Activated T-helper 1 cell treated with Interleukin-2 at 50 U/mL for 16 hours (primary cell): ENCODE measurements around the gene PLAC8.
"Not testable (repeated sequence)": the region's sequence is repeated elsewhere in the genome, so short reads cannot be mapped to it uniquely, and the experiment has no call there.

Experiments
- DNase-seq: peaks from one replicate; pipeline ENCODE4 v3.0.0-alpha.2; 2020; ENCODE audit warnings: low read depth

PLAC8 gene

DNA sequence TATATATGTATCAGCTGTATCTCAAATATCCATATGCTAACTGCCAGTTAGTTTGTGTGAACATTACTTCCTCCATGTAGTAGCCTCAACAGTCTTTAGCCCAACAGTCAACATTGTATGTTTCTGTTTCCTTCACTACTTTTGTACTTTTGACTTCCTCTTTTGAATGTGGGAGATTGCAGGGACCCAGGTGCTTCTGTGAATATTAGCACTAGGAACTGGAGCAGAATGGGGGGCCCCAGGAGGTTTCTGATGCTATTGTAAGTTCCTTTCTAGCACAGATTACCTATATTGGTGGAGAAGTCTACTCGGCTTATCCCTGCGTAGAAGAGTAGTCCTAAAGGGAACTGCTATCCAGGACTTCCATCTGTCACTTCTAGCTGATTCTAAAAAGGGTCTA, 2.3 kb downstream of the PLAC8 start:
- no peak for DNase-seq

DNA sequence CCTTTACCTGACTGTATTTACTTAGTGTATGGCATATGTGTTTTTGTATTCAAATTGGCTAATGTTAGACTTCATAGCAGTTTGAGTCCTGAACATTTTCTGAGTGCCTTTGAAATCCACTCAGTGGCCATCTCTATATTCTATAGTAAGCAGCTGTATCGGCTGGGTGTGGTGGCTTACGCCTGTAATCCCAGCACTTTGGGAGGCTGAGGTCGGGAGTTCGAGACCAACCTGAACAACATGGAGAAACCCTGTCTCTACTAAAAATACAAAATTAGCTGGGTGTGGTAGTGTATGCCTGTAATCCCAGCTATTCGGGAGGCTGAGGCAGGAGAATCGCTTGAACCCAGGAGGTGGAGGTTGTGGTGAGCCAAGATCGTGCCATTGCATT, 2.8 kb downstream of the PLAC8 start:
- DNase-seq: not testable (repeated sequence)

DNA sequence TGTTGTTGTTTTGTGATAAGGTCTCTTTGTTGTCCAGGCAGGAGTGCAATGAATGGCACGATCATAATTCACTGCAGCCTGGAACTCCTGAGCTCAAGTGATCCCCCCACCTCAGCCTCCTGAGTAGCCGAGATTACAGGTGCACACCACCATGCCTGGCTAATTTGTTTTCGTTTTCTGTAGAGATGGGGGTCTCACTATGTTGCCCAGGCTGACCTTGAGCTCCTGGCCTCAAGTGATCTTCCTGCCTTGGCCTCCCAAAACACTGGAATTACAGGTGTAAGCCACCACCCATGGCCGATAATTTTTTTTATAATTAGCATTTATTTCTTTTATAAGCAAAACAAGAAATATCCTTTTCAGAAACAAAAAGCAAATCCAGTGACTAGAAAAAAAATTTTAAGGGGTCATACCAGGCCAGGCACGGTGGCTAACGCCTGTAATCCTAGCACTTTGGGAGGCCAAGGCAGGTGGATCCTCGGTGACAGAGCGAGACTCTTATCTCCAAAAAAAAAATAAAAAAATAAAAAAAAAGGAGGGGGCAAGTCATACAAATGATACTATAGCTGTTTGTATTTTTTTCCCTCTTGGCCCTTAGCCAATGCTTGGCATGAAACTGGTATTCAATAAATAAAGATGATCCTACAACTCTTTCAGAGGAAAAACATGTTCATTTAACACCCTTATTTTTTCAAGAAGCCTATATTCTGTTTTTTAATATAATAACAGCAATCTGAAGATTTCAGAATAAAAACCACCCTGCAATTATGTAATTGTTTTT, 3.4 kb downstream of the PLAC8 start:
- DNase-seq: no peak

DNA sequence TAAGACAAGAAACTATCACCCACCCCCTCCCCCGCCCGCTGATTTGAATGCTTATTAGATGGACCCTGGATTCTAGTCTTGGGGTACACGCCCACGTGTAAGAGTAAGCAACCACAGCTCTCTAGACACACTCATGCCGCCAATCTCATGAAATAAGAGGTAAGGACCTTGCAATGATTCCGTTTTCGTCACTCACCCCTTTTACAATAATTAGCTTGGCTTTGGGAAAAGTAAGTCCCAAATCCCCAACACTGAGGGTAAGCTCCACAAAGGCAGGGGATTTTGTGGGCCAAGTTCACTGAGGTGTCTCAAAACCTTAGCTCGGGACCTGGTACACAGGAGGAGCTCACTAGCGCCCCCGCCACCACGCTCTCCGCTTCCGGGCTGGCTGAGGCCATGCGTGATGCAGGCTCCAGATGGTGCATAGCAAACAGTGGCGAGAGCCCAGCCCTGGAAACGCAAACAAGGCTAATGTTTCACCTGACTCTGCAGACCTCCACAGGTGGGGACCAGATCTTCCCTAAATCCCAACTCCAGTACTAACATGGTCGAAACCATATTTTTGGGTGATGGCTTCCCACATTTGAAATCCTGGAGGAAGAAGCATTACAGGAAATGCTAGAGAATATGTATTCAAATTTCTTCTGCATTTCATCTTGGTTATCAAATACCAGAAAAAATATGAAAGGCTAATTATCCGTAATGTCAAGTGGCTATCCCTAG, 4.1 kb downstream of the PLAC8 start:
- DNase-seq: peak; percentile 82

DNA sequence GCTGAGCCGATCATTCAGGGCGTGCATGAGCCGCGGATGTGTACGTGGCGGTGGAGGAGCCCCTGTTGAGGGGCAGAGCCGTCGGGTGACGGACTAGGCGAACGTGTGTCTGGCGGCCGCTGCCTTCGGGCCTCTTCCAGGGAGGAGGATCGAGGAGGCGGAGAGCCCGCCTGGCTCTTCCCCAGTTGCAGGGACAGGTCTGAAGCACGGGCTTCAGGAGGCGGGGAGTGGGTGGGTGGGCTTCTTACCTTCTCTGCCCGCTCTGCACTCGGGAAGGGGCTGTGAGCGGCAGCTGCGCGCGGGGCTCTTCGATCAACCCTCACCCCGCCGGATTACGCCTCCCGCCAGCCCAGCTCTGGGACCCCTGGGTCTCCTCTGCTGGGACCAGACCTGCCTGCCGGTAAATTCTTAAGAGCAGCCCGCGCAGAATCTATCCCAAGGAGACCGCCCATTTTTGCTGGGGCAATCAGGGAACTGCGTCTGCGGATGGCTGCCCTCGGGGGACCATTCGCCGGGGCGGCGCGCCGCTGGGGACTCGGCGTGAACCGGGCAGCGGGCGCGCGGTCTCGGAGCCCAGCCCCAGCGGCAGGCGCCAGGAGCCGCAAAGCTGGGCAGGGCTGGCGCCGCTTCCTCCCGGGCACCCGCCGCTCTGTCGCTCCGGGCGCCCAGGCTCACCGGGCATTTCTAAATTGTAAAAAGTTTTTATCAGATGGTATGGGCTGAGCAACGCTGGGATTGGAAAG, 4.9 kb downstream of the PLAC8 start:
- DNase-seq: no peak

DNA sequence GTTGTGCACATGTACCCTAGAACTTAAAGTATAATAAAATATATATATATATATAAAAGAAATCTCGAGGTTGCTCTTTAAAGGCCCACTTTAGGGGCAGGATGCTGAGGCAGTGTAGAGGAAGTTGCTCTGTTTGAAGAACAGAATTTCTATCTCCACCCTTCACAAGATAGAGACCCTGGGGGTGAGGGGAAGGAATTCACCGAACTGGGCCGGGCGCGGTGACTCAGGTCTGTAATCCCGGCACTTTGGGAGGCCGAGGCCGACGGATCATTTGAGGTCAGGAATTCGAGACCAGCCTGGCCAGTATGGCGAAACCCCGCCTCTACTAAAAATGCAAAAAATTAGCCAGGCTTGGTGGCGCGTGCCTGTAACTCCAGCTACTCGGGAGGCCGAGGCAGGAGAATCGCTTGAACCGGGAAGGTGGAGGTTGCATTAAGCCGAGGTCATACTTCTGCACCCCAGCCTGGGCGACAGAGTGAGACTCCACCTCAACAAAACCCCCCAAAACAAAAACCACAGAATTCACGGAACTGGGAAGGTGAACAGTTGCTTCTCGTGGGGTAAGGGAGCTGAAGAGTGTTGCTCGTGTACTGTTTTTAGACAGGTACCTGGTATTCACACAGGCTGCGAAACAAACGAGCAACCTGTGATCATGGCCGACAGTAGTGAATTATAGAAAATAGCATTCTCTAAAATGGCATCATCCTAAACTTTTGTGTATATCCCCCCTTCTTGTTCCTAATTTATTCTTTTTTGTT, 6.2 kb downstream of the PLAC8 start:
- DNase-seq: no peak

DNA sequence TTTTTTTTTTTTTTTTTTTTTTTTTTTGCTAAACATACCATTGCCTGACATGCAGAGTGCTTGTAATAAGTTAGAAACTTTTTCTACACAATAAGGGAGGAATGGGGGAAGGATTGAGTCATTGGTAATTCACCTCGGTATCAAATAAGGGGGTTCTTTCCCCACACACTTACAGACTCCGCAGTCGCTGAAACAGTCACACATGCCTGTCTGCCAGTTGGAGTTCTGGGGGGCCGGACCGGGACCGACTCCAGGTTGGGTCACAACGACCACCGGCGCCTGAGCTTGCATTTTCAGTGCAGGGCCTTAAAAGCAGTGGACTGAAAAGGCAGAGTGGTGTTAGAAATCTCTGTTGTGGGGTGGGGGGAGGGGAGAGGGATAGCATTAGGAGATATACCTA, 6.9 kb downstream of the PLAC8 start:
- no peak for DNase-seq

DNA sequence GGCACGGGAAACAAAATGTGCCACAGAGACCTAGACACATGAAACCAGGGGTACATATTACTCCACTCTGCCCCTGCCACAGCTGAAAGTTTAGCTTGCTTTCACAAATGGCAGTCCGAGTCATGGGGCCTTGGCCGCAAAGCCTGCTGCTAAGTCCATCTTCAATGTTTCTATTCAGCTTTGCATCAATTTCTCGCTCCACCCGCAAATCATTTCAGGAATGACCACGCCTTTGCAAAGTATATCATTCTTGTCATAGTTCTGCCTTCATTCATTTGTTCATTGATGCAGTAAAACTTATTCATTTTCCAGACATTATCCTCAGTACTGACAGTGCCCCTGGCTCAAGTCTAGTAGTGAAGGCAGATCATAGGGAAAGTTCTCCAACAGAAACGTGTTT, 9.5 kb downstream of the PLAC8 start:
- no peak for DNase-seq

DNA sequence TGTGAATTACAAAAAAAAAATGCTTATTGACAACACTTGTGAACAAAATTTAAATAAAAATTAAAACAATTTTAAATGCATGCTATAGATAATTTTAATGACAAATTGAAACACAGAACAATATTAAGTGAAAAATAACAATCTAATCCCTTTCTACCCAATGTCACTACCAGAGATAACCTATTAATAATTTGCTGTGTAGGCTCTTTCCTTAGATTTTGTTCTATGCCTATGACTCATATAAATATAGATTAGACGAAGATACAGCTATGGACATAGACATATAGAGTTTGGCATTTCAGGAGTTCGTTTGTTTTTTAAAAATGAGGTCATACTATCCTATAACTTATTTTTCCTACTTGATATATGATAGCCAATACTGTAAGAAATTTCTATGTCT, 18.1 kb downstream of the PLAC8 start:
- DNase-seq: no peak

DNA sequence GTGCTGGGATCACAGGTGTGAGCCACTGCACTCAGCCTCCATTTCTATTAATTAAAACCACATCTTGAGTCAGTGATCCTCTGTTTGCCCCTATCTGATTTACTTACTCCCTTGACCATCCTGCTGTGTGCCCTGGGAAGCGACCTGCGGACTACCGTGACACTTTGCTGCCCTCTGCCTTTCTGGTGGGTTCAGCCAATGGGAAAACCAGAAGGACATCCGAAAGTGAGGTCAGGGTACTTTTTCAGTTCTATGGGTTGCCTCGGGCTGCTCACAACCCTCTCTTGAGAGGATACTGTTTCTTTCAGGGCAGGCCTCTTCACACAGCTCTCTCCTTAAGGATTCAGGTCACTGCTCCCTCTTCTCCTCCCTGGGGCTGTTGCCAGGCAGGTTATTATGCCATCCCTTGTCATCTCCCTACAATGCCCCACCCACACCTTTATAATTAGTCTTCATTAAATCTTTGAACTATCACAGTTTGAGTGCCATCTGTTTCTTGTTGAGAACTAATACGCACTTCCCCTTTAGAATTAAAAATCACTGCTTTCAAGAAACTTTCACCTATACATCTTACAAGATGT, 21.4 kb downstream of the PLAC8 start:
- DNase-seq: no peak

DNA sequence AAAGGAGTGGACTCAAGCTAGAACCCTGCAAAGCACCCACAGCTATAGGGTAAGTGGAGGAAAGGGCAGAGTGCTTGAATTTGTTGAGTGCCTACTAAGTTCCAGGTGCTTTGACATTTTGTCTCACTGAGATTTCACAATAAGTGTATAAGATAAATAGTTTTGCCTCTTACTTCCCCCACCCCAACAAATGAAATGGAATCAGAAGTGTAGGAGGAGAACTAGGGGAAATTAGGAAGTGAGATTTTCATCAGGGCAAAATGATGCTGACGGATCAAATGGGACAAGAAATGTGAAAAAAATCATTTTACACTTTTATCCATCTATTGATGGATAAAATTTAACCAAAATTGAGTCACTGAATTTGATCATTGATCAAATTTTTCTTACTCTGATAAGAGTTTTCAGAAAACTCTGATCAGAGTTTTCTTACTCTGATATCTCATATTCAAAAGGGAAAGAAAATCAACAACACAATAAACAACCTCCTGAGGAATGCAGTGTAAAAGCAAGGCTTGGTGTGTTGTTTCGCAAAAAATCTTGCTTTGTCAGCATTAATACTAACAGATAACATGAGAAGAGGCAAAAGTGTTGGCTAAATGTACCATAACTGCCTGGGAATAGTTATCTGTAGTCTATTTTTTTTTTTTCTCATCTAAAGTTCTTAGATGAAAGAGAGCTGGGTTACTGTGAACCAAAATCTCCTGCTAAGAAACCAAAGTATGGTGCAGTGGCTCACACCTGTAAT, 24.9 kb downstream of the PLAC8 start:
- no peak for DNase-seq

DNA sequence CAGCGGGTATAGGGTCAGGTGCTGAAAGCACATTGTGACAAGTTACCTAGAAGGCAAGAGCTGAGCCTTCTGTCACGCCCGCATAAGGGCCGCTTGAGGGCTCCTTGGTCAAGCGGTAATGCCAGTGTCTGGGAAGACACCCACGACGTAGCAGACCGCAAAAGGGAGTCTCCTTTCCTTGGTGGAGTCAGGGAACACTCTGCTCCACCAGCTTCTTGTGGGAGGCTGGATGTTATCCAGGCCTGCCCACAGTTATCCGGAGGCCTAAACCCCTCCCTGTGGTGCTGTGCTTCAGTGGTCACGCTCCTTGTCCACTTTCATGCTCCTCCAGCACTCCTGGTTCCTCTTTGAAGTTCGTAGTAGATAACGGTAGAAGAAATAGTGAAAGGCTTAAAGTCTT, 29.6 kb downstream of the PLAC8 start:
- DNase-seq: not testable (repeated sequence)

DNA sequence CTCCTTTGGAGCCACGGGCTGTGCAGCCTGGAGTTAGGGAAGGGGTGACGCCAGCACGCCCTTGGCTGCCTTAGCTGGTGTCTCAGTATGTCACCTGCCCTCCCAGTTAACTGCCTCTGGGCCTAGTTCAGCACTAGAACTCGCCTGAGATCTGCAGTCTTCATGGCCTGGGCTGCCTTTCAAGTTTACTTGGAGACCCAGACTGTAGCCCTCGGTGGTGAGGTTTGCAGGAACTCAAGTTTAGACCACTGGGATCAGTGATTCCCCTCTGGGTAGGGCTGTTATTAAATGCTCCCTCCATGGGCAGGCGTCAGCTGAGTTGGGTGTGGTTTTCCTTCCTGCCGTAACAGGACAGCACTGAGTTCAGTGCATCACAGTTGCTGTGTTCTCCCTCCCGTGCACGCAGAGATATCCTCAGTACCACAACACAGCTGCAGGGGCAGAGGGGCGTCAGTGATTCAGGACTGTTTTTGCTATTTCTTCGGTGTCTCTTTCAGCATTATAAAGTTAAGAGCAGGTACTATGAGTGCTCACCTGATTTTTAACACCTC, 30.5 kb downstream of the PLAC8 start:
- DNase-seq: no peak

DNA sequence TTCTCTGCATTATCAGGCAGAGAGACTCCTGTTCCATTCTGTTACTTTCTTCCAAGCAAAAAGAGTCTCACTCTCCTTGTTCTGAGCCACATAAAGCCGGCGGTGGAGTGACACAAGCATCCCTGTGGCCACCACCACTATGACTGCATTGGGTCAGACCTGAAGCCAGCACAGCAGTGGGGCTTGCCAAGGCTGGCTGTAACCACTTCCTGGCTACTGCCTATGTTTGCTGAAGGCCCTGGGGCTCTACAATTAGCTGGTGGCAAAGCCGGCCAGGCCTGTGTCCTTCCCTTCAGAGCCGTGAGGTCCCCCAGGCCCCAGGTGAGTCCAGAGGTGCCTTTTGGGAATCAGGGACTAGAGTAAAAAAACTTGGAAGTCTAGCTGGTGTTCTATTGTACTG, 31.8 kb downstream of the PLAC8 start:
- no peak for DNase-seq

DNA sequence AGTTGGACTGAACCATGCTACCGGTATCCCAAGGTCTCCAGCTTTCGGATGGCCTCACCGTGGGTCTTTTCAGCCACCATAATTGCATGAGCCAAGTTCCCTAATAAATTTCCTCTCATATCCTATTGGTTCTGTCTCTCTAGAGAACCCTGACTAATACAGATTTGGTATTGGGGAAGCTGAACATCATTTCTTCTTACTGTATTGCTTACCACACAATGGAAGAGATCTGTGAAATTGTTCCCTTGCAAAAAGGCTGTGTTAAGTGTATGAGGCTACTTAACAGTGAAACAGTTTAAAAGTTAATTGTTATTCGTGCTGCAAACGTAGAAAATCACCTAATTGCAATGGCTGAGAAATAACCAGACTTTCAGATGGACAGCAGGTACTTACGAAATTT, 34.0 kb downstream of the PLAC8 start:
- DNase-seq: no peak

DNA sequence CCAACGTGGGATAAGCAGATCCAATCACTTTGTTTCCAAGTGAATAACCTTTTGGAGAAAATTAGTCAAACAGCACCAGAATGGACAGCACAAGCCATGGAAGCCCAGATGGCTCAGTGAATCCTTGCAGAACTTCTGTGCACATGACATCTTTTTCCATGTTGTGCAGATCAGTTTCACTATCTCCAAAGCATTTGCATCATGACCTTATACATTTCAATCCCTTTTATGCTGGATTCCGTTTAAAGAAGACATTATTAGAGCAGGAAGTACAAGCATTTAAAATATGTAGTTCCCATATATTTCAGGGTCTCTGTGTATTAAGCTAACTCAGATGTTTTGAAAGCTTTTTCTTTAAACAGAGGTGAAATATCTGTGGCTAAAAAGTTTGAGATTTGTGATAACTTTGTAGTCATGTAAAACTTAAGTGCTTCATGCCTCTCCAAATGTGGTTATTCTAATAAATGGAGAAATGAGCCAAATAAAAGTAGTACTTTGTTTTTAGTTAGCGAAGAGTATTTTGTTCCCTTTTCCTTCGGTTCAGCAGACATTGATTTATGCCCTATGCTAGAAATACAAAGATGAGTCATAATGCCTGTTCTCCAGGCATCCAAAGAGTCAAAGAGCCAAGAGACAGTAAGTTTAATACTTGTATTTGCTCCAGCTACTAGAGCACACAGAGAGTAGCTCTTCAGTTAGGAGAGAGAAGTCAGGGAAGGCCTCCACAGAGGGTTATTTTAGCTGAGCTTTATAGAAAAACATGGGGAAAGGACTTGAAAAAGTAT, 39.0 kb downstream of the PLAC8 start:
- DNase-seq: no peak

DNA sequence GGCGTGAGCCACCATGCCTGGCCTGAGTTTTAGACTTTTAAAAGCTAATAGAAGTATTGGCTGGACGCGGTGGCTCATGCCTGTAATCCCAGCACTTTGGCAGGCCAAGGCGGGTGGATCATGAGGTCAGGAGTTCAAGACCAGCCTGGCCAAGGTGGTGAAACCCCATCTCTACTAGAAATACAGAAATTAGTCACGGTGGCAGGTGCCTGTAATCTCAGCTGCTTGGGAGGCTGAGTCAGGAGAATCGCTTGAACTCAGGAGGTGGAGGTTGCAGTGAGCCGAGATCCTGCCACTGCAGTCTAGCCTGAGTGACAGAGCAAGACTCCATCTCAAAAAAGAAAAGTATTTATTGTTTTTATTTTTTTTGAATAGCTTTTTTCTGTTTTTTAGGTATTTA, 39.7 kb downstream of the PLAC8 start:
- not testable (repeated sequence) for DNase-seq

DNA sequence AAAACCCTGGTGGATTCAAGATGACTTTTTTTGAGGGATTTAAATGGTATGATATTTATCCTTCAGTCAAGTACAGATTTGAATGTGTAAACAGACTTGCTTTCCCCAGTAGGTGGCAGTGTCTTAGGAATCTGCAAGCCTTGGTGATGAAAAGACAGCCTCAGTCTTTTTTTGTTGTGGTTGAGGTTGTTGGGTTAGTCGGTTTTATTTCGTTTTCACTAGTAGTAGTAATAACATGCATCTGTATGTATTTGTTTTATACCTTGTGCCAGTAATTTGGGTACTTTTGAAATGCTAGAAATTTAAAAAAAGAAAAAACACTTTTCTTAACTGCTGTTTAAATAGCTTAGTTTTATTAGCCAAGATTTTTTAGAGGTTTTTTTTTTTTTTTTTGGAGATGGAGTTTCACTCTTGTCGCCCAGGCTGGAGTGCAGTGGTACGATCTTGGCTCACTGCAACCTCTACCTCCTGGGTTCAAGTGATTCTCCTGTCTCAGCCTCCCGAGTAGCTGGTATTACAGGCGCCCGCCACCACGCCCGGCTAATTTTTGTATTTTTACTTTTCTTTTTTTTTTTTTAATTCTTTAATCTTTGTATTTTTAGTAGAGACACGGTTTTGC, 40.3 kb downstream of the PLAC8 start:
- DNase-seq: no peak

DNA sequence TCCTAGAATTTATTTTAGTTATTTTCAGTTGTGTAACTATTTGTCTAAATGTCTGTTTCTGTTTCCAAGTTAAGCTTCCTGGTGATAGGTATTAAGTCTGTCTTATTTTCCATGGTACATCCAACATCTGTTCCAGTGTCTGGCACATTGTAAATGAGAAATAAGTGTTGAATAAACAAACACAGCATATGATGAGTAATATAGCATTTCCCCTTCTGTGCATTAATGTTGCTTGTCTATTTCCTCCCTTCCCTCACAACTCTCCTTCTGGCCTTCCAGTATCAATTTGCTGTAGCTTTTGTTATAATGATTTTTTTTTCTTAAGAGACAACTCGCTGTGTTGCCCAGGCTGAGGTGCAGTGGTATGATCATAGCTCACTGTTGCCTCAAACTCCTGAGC, 43.4 kb downstream of the PLAC8 start:
- no peak for DNase-seq
